IMR-90 (cell line): ENCODE results near the gene GRID1. TPM values are rescaled to one million over a fixed set of nuclear protein-coding genes. Genes with fewer than 3 reads are reported as not detected.

Experiments
- ATAC-seq: fragments of 200-7000 bp; cut with Tn5 transposase; 2 replicates; pipeline ENCODE4 v1.9.1; 2020; ENCODE audit warnings: low read depth, mild to moderate bottlenecking, moderate library complexity
- BruUV-seq: library from RNA; stranded (reverse); fragments of 400-500 nt; replicated peaks from 2 replicates; lab custom pipeline; 2021; lab: Mats Ljungman, UMichigan
- CTCF ChIA-PET: fragments of 300-600 bp; formaldehyde crosslinking; extraction: SDS; loops from one replicate; lab custom pipeline; 2021; ENCODE audit warnings: antibody characterized with exemption; lab: Yijun Ruan, JAX
- POLR2A ChIA-PET: fragments of 300-600 bp; sonication (Branson Sonifier 250); formaldehyde crosslinking; loops from one replicate; lab custom pipeline; 2022; ENCODE audit warnings: antibody characterized with exemption; ENCODE audit not compliant: unreplicated experiment; lab: Charles Lee
- DNase-seq: peaks from one replicate; pipeline ENCODE4 v3.0.0; 2013
- H2AFZ ChIP-seq: replicated peaks from 2 replicates; pipeline ENCODE3; 2013; ENCODE audit warnings: low read length, mild to moderate bottlenecking; ENCODE audit not compliant: poor library complexity
- H2AK5ac ChIP-seq: 2 replicates; pipeline ENCODE4 v1.6.1; 2013; ENCODE audit warnings: low read depth, low read length, inconsistent platforms
- H2AK9ac ChIP-seq: replicated peaks from 2 replicates; pipeline ENCODE3; 2013; ENCODE audit warnings: mild to moderate bottlenecking, low read depth, low read length, moderate library complexity; ENCODE audit not compliant: poor library complexity
- H2BK120ac ChIP-seq: 2 replicates; pipeline ENCODE4 v1.6.1; 2013; ENCODE audit warnings: low read depth, low read length, inconsistent platforms
- H2BK15ac ChIP-seq: 3 replicates; pipeline ENCODE4 v1.6.1; 2013; ENCODE audit warnings: low read depth, low read length, inconsistent platforms
- H2BK20ac ChIP-seq: 2 replicates; pipeline ENCODE4 v1.6.1; 2013; ENCODE audit warnings: low read depth, mild to moderate bottlenecking, inconsistent platforms, low read length, moderate library complexity
- H2BK5ac ChIP-seq: 2 replicates; pipeline ENCODE4 v1.6.1; 2013; ENCODE audit warnings: mild to moderate bottlenecking, low read depth, low read length, inconsistent platforms; ENCODE audit not compliant: poor library complexity, severe bottlenecking
- H3K14ac ChIP-seq: replicated peaks from 2 replicates; pipeline ENCODE4 v1.6.1; 2013; ENCODE audit warnings: low read depth, low read length, inconsistent platforms
- H3K18ac ChIP-seq: 2 replicates; pipeline ENCODE4 v1.6.1; 2013; ENCODE audit warnings: low read depth, low read length, control low read depth
- H3K23ac ChIP-seq: 2 replicates; pipeline ENCODE4 v1.6.1; 2013; ENCODE audit warnings: low read depth, low read length, inconsistent platforms
- H3K27ac ChIP-seq: 2 replicates; pipeline ENCODE4 v1.5.1; 2013; ENCODE audit warnings: mild to moderate bottlenecking, control low read depth, low read length; ENCODE audit not compliant: insufficient read depth
- H3K27me3 ChIP-seq: 2 replicates; pipeline ENCODE4 v1.6.1; 2013; ENCODE audit warnings: low read length; ENCODE audit not compliant: control insufficient read depth, insufficient read depth
- H3K36me3 ChIP-seq: 2 replicates; pipeline ENCODE4 v1.6.1; 2013; ENCODE audit warnings: low read length, mixed read lengths; ENCODE audit not compliant: control insufficient read depth, insufficient read depth
- H3K4ac ChIP-seq: 2 replicates; pipeline ENCODE4 v1.6.1; 2013; ENCODE audit warnings: low read depth, low read length, inconsistent platforms
- H3K4me1 ChIP-seq: 2 replicates; pipeline ENCODE4 v1.6.1; 2013; ENCODE audit warnings: low read length, mixed read lengths; ENCODE audit not compliant: control insufficient read depth, insufficient read depth
- H3K4me2 ChIP-seq: 2 replicates; pipeline ENCODE4 v1.6.1; 2013; ENCODE audit warnings: low read depth, mild to moderate bottlenecking, control low read depth, low read length, moderate library complexity
- H3K4me3 ChIP-seq: 2 replicates; pipeline ENCODE4 v1.5.1; 2013; ENCODE audit warnings: low read depth, mild to moderate bottlenecking, control low read depth, low read length, moderate library complexity; ENCODE audit not compliant: insufficient read depth
- H3K56ac ChIP-seq: 2 replicates; pipeline ENCODE4 v1.6.1; 2013; ENCODE audit warnings: low read length, inconsistent platforms; ENCODE audit not compliant: insufficient read depth; ENCODE audit errors: extremely low read depth
- H3K79me1 ChIP-seq, 2 experiments: 2 replicates each; pipeline ENCODE4 v1.6.1; 2013; ENCODE audit warnings: low read length in 2 of 2, inconsistent platforms in 1 of 2, low read depth in 1 of 2
- H3K9ac ChIP-seq: 2 replicates; pipeline ENCODE4 v1.6.1; 2013; ENCODE audit warnings: low read depth, low read length, control low read depth
- H3K9me1 ChIP-seq: 2 replicates; pipeline ENCODE4 v1.6.1; 2013; ENCODE audit warnings: low read length, inconsistent platforms; ENCODE audit not compliant: insufficient read depth
- H3K9me3 ChIP-seq: 2 replicates; pipeline ENCODE4 v1.6.1; 2013; ENCODE audit warnings: low read length; ENCODE audit not compliant: control insufficient read depth, insufficient read depth
- H4K20me1 ChIP-seq: 2 replicates; pipeline ENCODE4 v1.6.1; 2013; ENCODE audit warnings: low read length, inconsistent platforms; ENCODE audit not compliant: insufficient read depth
- H4K5ac ChIP-seq: 2 replicates; pipeline ENCODE4 v1.6.1; 2013; ENCODE audit warnings: mild to moderate bottlenecking, low read depth, low read length, control low read depth
- H4K8ac ChIP-seq, 2 experiments: 2 replicates each; pipeline ENCODE4 v1.6.1; 2013; ENCODE audit warnings: low read depth in 2 of 2, low read length in 2 of 2, control low read depth in 1 of 2, inconsistent platforms in 1 of 2
- H4K91ac ChIP-seq: 2 replicates; pipeline ENCODE4 v1.6.1; 2013; ENCODE audit warnings: low read depth, low read length, inconsistent platforms; ENCODE audit not compliant: insufficient read depth
- CEBPB ChIP-seq: IDR thresholded peaks from 2 replicates; pipeline ENCODE4 v1.6.1; 2012; ENCODE audit warnings: low read depth, low read length, improper control_type of control experiment
- CTCF ChIP-seq: conservative IDR thresholded peaks from 2 replicates; pipeline ENCODE4 v1.5.1; 2012; ENCODE audit warnings: mild to moderate bottlenecking, low read depth, low read length, improper control_type of control experiment
- ELK1 ChIP-seq: fragments of 150-350 bp; IDR thresholded peaks from 2 replicates; pipeline ENCODE4 v1.6.1; 2016; ENCODE audit warnings: low read depth, mild to moderate bottlenecking, low read length, moderate library complexity, borderline replicate concordance
- FOS ChIP-seq: fragments of 150-350 bp; IDR thresholded peaks from 2 replicates; pipeline ENCODE4 v1.6.1; 2016; ENCODE audit warnings: low read depth, low read length
- MAZ ChIP-seq: IDR thresholded peaks from 2 replicates; pipeline ENCODE4 v1.6.1; 2012; ENCODE audit warnings: low read depth, mild to moderate bottlenecking, low read length, improper control_type of control experiment, moderate library complexity, borderline replicate concordance
- MXI1 ChIP-seq: IDR thresholded peaks from 2 replicates; pipeline ENCODE4 v1.6.1; 2012; ENCODE audit warnings: low read depth, mild to moderate bottlenecking, low read length, moderate library complexity, borderline replicate concordance
- NFE2L2 ChIP-seq: fragments of 150-350 bp; IDR thresholded peaks from 2 replicates; pipeline ENCODE4 v1.6.1; 2016; ENCODE audit warnings: low read depth, mild to moderate bottlenecking, low read length
- POLR2A ChIP-seq: IDR thresholded peaks from 2 replicates; pipeline ENCODE4 v1.6.1; 2012; ENCODE audit warnings: mild to moderate bottlenecking, low read depth, low read length
- RAD21 ChIP-seq: IDR thresholded peaks from 2 replicates; pipeline ENCODE4 v1.6.1; 2012; ENCODE audit warnings: low read length, improper control_type of control experiment
- RCOR1 ChIP-seq: IDR thresholded peaks from 2 replicates; pipeline ENCODE4 v1.6.1; 2012; ENCODE audit warnings: mild to moderate bottlenecking, low read length, improper control_type of control experiment; ENCODE audit not compliant: insufficient replicate concordance
- RFX5 ChIP-seq: IDR thresholded peaks from 2 replicates; pipeline ENCODE4 v1.8.0; 2012; ENCODE audit warnings: low read depth, mild to moderate bottlenecking, low read length, moderate library complexity
- USF2 ChIP-seq: fragments of 150-350 bp; IDR thresholded peaks from 2 replicates; pipeline ENCODE4 v1.6.1; 2017; ENCODE audit warnings: mild to moderate bottlenecking, antibody characterized with exemption, low read length, low read depth
- WGBS, 2 experiments: methylation state at CpG; one replicate each; pipeline versions ENCODE4 v1.1.5 to v1.1.7; 2013; ENCODE audit warnings: missing lambda C conversion rate in 2 of 2; ENCODE audit not compliant: insufficient read length in 1 of 2; ENCODE audit errors: extremely low coverage in 2 of 2; 5-methylcytosine and 5-hydroxymethylcytosine counted together
- dilution Hi-C: fragments of 300-500 bp; cut with HindIII; formaldehyde crosslinking; loops from one replicate; pipeline ENCODE4 v1.14.3; 2018; ENCODE audit warnings: low sequenced_read_pairs; ENCODE audit not compliant: unreplicated experiment
- in situ Hi-C: fragments of 300-500 bp; cut with MboI; formaldehyde crosslinking; loops from 3 replicates; pipeline ENCODE4 v1.14.3; 2019; ENCODE audit warnings: low sequenced_read_pairs, inconsistent platforms, mixed read lengths
- intact Hi-C: fragments of 100-400 bp; cut with micrococcal nuclease; formaldehyde crosslinking; loops from 2 replicates; pipeline ENCODE4 v1.10.0; 2022
- polyA plus RNA-seq, 3 experiments: library from polyadenylated mRNA; depleted of rRNA; stranded (reverse); fragments of >200 nt; gene quantifications; 2 replicates each; pipeline ENCODE4 v1.2.3, GENCODE V29; 2012; ENCODE audit warnings: low replicate concordance in 1 of 3
- total RNA-seq: library from RNA; depleted of rRNA; stranded (reverse); fragments of >200 nt; gene quantifications from 2 replicates; pipeline ENCODE4 v1.2.3, GENCODE V29; 2012

The GRID1 gene
- total and polyA plus RNA-seq, 2 of the 4 experiments (the other 2 are of a cell fraction), result not detected

- H2BK120ac ChIP-seq, result no peak overlapping the region
- no peak overlapping the region for H3K56ac ChIP-seq
- H2BK15ac ChIP-seq, result no peak overlapping the region
- no peaks in the 10 kb centered on the region for H3K9me1 ChIP-seq
- TF ChIP-seq USF2, result no peak
- no peak for TF ChIP-seq RFX5
- no peak for TF ChIP-seq CEBPB
- TF ChIP-seq FOS, result no peak
- TF ChIP-seq CTCF, result no peak
- TF ChIP-seq MXI1, result no peak
- no peak for TF ChIP-seq MAZ
- TF ChIP-seq ELK1, result no peak
- TF ChIP-seq RAD21, result no peak
- no peak for TF ChIP-seq POLR2A
- TF ChIP-seq NFE2L2, result no peak
- TF ChIP-seq RCOR1, result no peak
- POLR2A ChIA-PET, result no interaction called here
- dilution Hi-C loops, result no loop called here
- H3K9ac ChIP-seq, result no peak overlapping the region
- no peak overlapping the region for H3K18ac ChIP-seq
- H2AK5ac ChIP-seq, result no peak overlapping the region
- no peak overlapping the region for H2AFZ ChIP-seq
- ATAC-seq, result no peak
- H3K4ac ChIP-seq, result no peak overlapping the region
- no TSS peak for BruUV-seq
- no CpG with 5 or more reads among the region's 2 CpGs for whole genome bisulfite sequencing, 2 experiments
- no peaks in the 10 kb centered on the region for H3K36me3 ChIP-seq
- no peak overlapping the region for H3K4me2 ChIP-seq
- in situ Hi-C loops, result no loop called here
- H2AK9ac ChIP-seq, result no peak overlapping the region
- CTCF ChIA-PET, result no interaction called here
- DNase-seq, result no peak
- no peak overlapping the region for H4K8ac ChIP-seq
- H3K27me3 ChIP-seq, result no peaks in the 10 kb centered on the region
- H3K4me1 ChIP-seq, result no peaks in the 10 kb centered on the region
- H3K23ac ChIP-seq, result no peak overlapping the region
- no peak overlapping the region for H3K14ac ChIP-seq
- no peak overlapping the region for H3K27ac ChIP-seq
- no peak overlapping the region for H3K4me3 ChIP-seq
- H4K20me1 ChIP-seq, result no peaks in the 10 kb centered on the region
- no peaks in the 10 kb centered on the region for H3K79me1 ChIP-seq
- no peak overlapping the region for H4K5ac ChIP-seq
- H2BK20ac ChIP-seq, result no peak overlapping the region
- intact Hi-C loops, result no loop called here
- no peak overlapping the region for H2BK5ac ChIP-seq
- peaks cover 36% of the 10 kb centered on the region for H3K9me3 ChIP-seq
- H4K91ac ChIP-seq, result no peak overlapping the region
Observed at GRCh38 chr10:85599081-85599480, 767.5 kb downstream of the GRID1 start.
